Endothelial cell of hepatic sinusoid (primary cell): ENCODE results near the gene TBC1D17.

ENCODE experiments used
- in situ Hi-C: cut with HindIII; loops from 2 replicates; pipeline ENCODE4 v1.10.0; 2017; ENCODE audit warnings: low sequenced_read_pairs

Gene TBC1D17

DNA sequence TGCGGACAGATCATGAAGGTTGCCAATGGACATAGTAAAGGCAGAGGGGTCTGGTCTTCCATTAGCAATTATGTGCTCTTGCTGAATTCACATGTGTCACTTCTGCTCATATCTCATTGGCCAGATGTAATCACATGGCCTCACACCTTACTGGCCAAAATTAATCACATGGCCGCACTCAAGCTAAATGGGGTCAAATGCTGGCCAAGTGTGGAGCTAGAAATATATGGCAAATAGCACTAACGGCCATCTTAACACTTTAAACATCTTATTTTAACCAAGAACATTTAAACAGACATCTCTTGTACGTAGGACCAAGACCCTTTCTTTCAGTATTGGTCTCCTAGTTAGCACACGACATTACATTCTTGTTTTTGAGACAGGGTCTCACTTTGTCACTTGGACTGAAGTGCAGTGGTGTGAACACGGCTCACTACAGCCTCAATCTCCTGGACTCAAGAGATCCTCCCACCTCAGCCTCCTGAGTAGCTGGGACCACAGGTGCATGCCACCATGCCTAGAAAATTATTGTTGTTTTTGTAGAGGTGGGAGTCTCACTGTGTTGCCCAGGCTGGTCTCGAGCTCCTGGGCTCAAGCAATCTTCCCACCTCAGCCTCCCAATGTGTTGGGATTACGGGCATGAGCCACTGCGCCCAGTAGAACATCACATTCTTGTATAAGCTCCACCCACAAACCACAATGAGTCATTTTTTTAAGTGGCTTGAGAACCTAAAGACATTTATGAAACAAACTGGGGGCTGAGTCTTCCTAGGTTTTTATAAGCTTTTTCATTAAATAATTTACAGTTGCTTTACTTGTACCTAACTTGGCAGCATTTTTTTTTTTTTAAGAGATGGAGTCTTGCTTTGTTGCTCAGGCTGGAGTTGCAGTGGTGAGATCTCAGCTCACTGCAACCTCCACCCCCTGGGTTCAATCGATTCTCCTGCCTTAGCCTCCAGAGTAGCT lies 29.5 kb upstream of the TBC1D17 start:
- in situ Hi-C loops, result no loop called here

DNA sequence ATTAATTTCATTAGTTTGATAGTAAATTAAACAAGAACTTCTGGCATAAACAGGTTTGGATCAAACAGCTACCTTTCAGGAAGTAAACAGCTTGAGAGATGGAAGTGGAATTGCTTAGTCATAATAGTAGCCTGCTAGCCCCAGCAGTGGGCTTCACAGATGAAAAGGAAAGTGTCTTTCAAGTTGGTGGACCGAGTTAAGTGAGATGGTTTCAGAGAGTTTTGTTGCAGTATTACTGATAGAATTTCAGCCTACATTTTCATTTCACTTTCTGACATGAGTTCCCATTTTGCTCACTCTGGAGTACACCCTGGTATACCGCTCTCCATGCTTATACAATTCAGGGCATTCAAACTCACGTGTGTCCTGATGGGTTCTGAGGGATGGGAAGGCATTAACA lies 28.6 kb upstream of the TBC1D17 start:
- in situ Hi-C loops, result no loop called here

DNA sequence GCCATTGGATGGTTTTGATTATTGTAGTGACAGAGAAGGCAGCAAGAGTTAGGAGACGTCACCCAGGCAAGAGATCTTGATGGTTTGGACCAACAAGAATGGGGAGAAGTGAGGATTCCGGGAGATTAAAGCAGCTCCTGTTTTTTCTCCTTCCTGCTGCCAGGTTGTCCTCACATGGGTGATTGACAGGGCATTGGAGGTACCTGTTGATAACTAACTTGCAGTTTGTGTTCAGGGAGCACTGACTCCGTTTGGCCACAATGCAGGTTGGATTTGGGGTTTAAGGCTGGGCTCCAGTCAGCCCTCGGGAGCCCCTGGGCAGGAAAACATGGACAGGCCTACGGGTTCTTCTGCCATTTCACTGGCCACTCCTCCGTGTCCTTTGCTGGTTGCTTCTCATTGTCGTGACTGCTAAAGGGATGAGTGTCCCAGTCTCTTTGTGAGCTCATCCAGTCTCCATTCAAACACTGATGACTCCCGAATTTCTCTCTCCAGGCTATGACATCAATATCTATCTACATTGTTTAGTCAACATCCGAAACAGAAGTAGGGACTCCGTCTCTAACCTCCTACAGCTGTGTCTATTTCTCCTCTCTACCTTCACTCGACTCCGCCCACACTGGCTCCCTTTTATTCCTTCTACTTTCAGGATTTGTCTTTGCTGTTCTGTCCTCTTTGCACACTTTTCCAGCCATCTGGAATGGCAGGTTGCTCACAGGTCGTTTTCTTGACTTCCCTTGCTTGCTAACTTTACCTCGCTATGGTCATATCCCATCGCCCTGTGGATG lies 27.9 kb upstream of the TBC1D17 start:
- in situ Hi-C loops, result loop anchor here (5.0 kb wide), 2 partner anchors 43 to 97 kb away; no protein-coding TSS in a partner anchor

DNA sequence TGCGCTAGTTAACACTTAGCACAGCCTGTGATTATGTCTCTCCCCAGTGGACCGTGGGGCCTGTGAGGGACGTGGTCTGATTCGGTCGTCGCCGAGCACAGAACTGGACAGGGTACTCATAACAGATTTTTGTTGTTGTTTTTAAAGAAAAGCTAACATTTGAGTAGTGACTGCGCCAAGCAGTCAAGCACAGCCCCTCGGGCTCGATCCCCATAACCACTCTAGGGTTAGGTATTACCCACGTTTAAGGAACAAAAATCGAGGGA lies 27.3 kb upstream of the TBC1D17 start:
- in situ Hi-C loops, result loop anchor here (5.0 kb wide), 2 partner anchors 42 to 98 kb away; no protein-coding TSS in a partner anchor

DNA sequence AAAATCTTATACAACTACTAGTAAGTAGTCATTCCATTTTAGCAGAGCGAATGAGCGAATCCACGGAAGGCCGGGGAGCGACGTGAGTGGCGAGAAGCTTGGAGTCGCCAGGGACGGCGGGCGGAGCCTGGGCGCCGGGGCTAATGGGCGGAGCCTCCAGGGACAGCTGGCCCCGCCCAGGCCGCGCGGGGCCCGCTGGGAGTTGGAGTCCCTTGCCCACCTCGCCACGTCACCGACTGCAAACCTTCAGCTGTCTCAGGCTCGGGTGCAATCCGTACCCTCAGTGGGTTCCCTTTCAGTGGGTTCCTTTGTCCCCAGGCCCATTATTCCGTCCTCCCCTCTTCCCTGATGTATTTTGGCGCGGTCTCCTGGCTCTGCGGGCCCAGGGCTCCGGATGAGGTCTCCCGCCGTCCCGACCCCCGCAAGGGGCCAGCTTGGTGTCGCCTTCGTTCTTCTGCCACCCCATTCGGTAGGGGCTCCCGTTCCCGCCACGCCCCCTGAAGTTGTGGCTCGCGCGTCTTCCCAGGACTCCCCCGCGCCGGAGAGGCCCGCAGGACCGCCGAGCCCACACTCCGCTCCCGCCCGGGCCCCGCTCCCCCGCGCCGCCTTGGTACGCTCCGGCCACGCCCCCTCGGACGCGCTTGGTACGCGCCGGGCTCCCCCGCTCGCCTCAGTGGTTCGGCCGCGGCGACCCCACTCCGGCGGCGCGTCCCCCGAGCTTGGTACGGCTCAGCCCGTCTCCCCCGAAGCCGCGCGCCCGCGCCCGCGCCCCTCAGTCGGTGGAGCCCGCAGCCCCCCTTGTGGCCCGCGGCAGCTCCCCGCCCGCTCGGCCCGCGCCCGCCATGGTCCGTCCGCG lies 26.8 kb upstream of the TBC1D17 start, which contains the start of gene PTOV1:
PTOV1 (plus strand) TSS at position 673 of the 856 bp plus-strand sequence.
- in situ Hi-C loops, result loop anchor here (5.0 kb wide), 2 partner anchors 42 to 98 kb away; no protein-coding TSS in a partner anchor

DNA sequence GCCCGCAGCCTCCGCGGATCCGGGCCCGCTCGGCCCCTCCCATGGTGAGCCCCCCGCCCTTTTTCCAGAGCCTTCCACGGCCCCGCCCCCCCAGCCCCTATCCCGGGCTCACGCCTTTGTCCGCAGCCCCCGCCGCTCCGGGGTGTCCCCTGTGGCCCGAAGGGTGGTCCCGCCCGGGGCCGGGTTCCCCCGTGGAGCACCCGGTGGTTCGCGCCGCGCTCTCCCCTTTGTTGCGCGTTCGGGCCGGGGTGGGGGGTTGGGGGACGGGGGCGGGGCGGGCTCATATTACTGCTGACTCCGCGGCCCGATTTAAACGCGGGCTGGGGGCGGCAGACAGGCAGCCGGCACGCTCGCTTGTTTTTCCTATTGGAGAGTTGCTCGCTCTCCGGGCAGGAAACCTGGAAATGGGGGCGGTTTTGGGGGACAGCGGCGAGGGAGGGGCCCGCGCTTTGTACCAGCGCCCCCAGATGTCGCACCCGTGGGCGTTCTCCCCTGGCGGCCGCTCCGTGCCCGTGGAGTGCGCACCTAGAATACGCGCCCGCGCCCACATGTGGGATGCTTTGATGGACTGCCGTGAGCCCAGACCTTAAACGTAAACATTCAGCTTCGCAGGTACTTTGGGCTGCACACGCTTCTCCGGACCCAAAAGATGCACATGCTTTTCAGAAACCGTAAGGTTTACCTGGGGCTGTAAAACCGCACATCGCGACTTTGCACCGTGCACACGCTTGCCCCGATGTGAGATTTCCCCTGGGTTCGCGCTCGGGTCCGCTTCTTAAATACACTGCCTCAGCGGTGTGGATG lies 25.8 kb upstream of the TBC1D17 start:
- in situ Hi-C loops, result loop anchor here (5.0 kb wide), 2 partner anchors 41 to 99 kb away; no protein-coding TSS in a partner anchor

DNA sequence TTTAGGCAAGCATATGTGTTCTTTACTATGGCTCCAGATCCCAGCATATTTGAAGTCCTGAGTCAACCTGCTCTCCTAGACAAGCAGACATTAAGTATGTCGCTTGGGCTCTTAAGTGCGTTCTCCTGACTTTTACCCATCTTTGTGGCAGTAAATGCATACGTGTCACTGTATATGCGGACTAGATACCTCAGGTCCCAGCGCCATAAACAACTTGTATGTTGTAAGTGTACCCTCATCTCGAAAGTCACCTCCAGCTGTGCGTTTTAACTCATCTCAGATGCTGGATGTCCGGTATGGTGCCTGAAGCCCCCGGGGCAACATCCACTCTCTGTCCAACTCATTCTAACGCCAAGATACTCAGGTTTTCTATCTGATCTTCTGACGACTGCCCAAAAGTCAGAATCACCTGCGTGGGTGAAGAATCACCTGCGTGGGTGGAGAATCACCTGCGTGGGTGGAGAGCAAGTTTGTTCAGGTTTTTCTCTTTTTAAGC lies 24.8 kb upstream of the TBC1D17 start:
- in situ Hi-C loops, result loop anchor here (5.0 kb wide), 2 partner anchors 40 to 100 kb away; no protein-coding TSS in a partner anchor

DNA sequence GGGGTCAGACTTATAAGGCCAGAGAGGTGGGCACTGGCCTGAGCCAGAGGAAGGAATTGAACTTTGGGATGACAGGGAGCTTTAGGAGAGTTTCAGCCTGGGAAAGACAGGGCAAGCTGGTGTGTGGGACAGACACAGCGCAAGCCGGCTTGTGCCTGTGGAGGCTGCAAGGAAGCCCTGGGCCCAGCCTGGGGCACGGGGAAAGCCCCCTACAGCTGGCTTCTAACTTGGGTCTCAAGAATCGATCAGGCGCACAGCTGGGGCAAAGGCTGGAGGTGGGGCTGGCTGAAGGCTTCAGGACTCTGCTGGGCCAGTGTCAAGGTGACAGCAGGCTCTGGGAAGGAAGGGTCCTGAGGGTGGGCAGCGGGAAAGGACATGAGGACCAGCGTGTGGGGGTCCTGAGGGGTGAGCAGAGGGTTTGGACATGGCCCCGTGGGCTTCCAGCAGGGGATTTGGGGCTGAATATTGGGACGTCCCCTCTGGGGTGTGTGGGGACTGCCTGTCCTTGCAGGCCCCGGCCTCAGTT lies 23.6 kb upstream of the TBC1D17 start:
- in situ Hi-C loops, result loop anchor here (5.0 kb wide), 2 partner anchors 38 to 102 kb away; no protein-coding TSS in a partner anchor

DNA sequence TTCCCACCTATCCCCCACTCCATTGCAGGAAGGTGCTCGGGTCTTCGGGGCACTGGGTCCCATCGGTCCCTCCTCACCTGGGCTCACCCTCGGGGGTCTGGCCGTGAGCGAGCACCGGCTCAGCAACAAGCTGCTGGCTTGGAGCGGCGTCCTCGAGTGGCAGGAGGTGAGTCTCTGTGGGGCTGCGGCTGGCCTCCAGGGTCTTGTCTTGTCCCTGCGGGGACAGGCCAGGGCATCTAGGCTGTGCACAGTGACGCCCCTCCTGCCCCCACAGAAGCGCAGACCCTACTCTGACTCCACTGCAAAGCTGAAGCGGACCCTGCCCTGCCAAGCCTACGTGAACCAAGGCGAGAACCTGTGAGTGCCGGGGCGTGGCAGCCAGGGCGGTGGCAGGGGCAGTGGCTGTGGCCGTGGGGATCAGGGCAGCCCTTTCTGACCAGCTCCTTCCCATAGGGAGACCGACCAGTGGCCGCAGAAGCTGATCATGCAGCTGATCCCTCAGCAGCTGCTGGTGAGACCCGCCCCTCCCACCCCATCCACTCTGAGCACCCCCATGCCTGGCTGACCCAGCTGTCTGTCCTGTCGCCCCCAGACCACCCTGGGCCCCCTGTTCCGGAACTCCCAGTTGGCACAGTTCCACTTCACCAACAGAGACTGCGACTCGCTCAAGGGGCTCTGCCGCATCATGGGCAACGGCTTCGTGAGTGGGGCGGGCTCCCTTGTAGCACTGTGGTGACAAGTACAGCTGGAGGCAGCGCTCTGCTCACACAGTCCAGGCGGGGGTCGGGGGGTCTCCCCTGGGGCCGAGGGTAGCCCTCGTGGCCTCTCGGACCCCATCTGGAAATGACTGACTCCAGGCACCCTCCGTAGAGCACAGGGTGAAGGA lies 22.9 kb upstream of the TBC1D17 start:
- in situ Hi-C loops, result loop anchor here (5.0 kb wide), 2 partner anchors 38 to 102 kb away; no protein-coding TSS in a partner anchor

DNA sequence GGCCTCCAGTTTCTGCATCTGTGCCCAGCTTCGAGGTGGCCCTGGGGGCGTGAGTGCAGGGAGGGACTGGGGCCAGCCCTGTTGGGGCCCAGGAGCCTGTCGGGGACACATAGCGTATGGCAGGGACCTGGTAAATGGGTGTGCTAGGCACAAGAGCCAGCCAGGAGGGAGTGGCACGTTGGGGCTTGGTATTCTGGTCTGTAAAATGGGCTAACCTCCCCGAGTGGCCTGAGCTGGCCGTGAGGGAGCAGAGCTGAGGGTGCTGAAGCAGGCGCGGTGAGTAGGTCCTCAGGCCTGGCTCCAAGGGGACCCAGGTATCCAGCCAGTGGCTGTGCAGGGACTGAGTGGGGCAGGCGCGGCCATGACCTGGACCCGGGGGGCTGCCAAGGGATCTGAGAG lies 22.2 kb upstream of the TBC1D17 start:
- in situ Hi-C loops, result no loop called here

DNA sequence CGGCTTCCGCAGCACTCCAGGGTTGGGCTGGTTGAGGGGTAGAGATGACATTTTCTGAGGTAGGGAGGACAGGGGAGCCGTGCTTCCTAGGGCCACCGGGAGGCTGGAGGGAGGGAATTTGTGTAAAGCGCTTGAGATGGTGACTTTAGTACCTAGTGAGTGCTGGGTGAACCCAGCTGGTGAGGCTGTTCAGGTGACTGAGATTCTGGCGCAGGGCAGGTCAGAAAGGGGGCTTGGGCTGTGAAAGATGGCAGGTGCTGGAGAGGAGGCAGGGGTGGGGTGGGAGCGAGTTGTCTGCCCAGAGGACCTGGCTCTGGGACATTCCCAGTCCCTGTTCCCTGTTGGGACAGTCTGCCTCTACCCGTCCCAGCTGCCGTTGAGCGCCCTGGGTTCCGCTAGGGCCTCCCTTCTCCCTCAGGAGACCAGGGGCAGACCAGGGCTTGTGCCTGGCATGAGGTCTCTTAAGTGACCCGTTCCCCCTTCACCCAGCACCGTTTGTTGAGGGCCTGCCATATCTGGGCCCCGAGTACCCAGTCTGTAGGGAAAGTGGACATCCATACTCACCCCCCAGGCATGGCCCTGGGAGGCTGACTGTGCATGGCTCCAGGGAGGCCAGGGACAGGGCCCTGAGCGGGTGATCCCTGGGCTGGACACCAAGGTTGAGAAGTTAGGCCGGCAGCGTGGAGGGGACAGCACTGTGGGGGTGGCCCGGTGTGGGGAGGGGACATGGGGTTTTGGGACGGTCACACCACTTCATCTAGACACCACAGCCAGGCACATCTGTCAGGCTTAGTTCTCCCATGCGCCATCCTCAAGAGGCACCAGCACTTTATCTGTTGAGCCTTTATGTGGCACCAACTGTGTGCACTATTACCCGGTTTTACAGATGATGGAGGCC lies 21.6 kb upstream of the TBC1D17 start:
- in situ Hi-C loops, result no loop called here

DNA sequence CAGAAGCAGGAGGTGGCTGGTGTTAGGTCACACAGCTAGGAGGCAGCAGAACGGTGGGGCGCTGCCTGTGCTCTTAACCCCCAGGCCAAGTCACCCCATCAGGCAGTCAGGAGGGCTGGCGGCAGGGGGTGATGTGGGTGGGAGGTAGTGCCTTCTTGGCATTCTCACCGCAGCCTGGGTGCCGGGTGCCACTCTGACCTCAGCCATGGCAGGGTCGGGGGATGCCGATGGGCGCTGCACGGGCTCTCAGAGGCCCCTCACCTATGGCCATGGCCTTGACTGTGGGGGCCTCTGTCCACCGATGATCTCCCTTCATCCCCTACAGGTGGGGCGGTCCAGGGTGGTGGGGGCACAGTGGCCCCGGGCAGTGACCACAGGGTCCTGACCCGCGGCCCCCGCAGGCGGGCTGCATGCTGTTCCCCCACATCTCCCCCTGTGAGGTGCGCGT lies 20.9 kb upstream of the TBC1D17 start:
- in situ Hi-C loops, result no loop called here

DNA sequence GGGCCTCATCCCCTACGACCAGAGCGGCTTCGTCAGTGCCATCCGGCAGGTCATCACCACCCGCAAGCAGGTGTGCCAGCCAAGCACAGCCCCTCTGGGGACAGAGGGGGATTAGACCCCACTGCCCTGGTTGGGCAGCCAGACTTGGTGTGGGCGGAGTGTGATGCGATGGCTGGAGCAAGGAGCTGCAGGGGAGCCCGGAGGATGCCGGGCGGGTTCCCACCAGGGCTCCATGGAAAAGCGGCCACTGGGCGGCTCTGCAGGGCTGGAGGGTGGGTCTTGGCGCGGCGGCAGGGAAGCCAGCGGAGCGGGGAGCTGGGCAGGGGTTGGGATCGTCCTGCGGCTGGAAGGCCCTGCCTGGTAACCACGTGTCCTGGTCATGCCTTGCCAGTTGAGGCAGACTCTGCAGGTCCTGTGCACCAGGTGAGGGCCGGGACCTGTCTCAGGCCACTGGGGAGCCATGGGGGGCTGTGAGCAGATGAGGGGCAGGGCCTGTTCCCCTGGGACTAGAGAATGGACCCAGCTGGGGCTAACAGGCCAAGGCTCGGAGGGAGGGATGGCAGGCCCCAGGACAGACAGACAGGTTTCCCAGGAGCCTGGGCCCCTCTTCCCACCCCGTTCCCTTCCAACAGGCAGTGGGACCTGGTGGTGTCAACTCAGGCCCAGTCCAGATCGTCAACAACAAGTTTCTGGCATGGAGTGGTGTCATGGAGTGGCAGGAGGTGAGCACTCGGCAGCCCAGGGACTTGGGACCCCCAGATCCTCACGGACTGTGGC lies 20.3 kb upstream of the TBC1D17 start:
- in situ Hi-C loops, result no loop called here

DNA sequence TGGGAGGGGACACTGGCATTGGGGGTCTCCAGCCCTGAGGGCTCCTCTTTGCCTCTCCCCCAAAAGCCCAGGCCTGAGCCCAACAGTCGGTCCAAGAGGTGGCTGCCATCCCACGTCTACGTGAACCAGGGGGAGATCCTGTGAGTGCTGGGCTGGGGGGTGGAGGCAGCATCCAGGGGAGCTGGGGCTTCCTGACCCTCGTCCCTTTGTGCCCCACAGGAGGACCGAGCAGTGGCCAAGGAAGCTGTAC lies 19.7 kb upstream of the TBC1D17 start:
- in situ Hi-C loops, result no loop called here

DNA sequence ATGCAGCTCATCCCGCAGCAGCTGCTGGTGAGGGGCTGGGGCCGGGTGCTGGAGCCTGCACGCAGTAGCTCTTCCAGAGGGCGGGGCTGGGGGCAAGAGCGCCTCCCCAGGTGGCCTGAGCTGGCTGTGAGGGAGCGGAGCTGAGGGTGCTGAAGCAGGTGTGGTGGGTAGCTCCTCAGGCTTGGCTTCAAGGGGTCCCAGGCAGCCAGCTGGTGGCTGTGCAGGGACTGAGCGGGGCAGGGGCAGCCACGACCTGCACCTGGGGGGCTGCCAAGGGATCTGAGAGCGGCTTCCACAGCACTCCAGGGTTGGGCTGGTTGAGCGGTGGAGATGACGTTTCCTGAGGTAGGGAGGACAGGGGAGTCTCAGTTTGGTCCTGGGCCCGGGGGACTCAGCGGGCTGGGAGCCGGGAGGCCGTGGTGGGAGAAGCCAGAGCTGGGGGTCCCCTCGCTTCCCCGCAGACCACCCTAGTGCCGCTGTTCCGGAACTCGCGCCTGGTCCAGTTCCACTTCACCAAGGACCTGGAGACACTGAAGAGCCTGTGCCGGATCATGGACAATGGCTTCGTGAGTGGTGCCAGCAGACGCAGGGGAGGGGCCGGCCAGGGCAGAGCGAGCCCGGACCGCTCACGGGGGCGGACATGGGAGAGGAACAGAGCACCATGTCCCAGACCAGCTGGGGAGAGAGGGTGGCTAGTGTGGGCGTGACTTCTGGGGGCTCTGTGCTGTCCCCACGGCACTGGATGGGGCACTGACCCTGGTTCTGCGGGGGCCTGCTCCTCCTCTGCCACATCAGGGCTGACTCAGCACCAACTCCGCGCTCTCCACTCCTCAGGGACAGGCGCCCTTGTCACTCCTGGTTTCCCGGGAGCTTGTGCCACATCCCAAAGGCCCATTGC lies 19.2 kb upstream of the TBC1D17 start:
- in situ Hi-C loops, result no loop called here
